Measurements from ENCODE around the gene OR5M3.

GRCh38 chr11:56513280-56513679 lies 40.1 kb upstream of the OR5M3 start:
- TF ChIP-seq POLR2A (IDR thresholded peaks at IDR 0.05; ENCODE audit: low read length) (no peak), GATA1 (IDR thresholded peaks at IDR 0.05; ENCODE audit: low read depth, low read length) (no peak)

Data from erythroblast (primary cell).